Thyroid gland (tissue), 4 donors: ENCODE measurements around the gene PTDSS2.

Experiments used
- CTCF ChIP-seq, 6 experiments: fragments of 200-600 bp in 3 of 6; fragments of 450-650 bp in 3 of 6; sonication (generic) in 3 of 6; IDR thresholded peaks; one replicate each; pipeline ENCODE4 v1.5.1; 2016 to 2019; ENCODE audit warnings: antibody characterized with exemption in 6 of 6, mild to moderate bottlenecking in 2 of 6, inconsistent platforms in 1 of 6, moderate library complexity in 1 of 6
- POLR2A ChIP-seq, 2 donors: fragments of 450-650 bp; IDR thresholded peaks; one replicate each; pipeline ENCODE4 v1.6.1; 2017; ENCODE audit warnings: antibody characterized with exemption in 2 of 2, mild to moderate bottlenecking in 2 of 2, moderate library complexity in 1 of 2

- TF ChIP-seq CTCF (IDR thresholded peaks at IDR 0.05) (no peak), POLR2A (IDR thresholded peaks at IDR 0.05) (no peak)
Observed at GRCh38 chr11:462107-462890, 12.2 kb downstream of the PTDSS2 start.
